Fibroblast of lung (primary cell): ENCODE measurements around the gene TCP11.

Source experiments
- EZH2 ChIP-seq: IDR thresholded peaks from 2 replicates; pipeline ENCODE4 v1.5.1; 2012; ENCODE audit warnings: low read length, control low read depth, mild to moderate bottlenecking; ENCODE audit errors: missing control alignments
- TF ChIP-seq, protein P1 (sequence below), 2 donors: IDR thresholded peaks in 1 of 2; conservative IDR thresholded peaks in 1 of 2; 1 replicate in 1 of 2; 2 replicates in 1 of 2; pipeline ENCODE4 v1.5.1; 2011 to 2012; ENCODE audit warnings: low read length in 2 of 2, control low read depth in 1 of 2, inconsistent platforms in 1 of 2, low read depth in 1 of 2, mild to moderate bottlenecking in 1 of 2

DNA sequence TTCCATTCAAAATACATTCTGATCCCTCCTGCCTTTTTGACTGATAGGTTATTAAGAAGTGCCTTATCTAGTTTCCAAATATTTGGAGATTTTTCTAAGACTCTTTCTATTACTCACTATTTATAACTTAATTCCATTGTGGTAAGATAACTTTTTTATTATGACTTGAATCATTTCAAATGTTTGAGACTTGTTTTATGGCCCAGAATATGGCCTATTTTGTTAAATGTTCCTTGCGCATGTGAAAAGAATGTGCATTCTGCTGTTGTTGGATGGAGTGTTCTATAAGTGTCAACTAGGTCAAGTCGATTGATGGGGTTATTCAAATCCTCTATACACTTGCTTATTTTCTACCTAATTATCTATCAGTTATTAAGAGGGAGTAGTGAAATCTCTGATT, 13.1 kb upstream of the TCP11 start:
- TF ChIP-seq, protein P1, sequence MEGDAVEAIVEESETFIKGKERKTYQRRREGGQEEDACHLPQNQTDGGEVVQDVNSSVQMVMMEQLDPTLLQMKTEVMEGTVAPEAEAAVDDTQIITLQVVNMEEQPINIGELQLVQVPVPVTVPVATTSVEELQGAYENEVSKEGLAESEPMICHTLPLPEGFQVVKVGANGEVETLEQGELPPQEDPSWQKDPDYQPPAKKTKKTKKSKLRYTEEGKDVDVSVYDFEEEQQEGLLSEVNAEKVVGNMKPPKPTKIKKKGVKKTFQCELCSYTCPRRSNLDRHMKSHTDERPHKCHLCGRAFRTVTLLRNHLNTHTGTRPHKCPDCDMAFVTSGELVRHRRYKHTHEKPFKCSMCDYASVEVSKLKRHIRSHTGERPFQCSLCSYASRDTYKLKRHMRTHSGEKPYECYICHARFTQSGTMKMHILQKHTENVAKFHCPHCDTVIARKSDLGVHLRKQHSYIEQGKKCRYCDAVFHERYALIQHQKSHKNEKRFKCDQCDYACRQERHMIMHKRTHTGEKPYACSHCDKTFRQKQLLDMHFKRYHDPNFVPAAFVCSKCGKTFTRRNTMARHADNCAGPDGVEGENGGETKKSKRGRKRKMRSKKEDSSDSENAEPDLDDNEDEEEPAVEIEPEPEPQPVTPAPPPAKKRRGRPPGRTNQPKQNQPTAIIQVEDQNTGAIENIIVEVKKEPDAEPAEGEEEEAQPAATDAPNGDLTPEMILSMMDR (conservative IDR thresholded peaks at IDR 0.05 in 1 of 2, IDR thresholded peaks at IDR 0.05 in 1 of 2; ENCODE audit: low read depth in 1 of 2, low read length in 2 of 2) = no peak
- no peak for TF ChIP-seq EZH2
